Activated naive CD4-positive, alpha-beta T cell treated with anti-CD3 and anti-CD28 coated beads, Interleukin-2, amount 50 U/mL, for 72 hours (primary cell): Measurements from ENCODE around the gene KARS1. TPM values are rescaled to one million over a fixed set of nuclear protein-coding genes. Genes with fewer than 3 reads are reported as not detected.
"Not testable (repeated sequence)": the region's sequence is repeated elsewhere in the genome, so short reads cannot be mapped to it uniquely, and the experiment has no call there.

Experiments
- ATAC-seq, 2 donors: fragments of 150-1000 bp; cut with Tn5 transposase; 2 replicates each; pipeline ENCODE4 v1.10.0; 2021; ENCODE audit warnings: mild to moderate bottlenecking in 2 of 2, moderate library complexity in 2 of 2
- DNase-seq, 2 donors: peaks; one replicate each; pipeline ENCODE4 v3.0.0; 2021 to 2022; ENCODE audit warnings: low spot score in 2 of 2
- H3K27ac Mint-ChIP-seq, 2 donors: one replicate each; pipeline ENCODE4 v1.8.0; 2022; ENCODE audit warnings: mild to moderate bottlenecking in 2 of 2, mixed read lengths in 2 of 2
- H3K36me3 Mint-ChIP-seq, 2 donors: one replicate each; pipeline ENCODE4 v1.8.0; 2022; ENCODE audit warnings: mixed read lengths in 2 of 2
- H3K9me3 Mint-ChIP-seq, 2 donors: one replicate each; pipeline ENCODE4 v1.8.0; 2022; ENCODE audit warnings: mixed read lengths in 2 of 2
- total RNA-seq, 2 donors: library from RNA; stranded (reverse); gene quantifications; one replicate each; pipeline ENCODE4 v1.2.3, GENCODE V29; 2022

KARS1 gene
- total RNA-seq, 2 donors from 2014 or later, result 236 to 265 TPM

DNA sequence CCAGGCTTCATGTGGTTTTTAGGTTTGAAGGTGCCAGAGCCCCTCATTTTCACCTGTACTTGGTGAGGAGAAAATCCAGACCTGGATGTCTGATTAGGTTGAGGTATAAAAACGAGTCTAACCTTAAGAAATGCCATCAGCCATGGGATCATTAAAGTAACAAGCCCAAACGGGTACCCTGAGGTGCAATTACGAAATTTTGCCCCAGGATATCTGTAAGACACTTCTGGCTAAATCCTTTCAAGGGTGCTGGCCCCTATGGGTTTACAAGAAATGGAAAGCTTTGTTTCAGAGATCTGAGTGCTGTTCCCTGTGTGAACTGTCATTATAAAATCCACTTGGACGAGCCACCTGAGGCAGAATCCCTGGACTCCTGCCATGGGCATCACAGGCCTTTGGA, 44.2 kb downstream of the KARS1 start:
- DNase-seq (no peak), ATAC-seq (no peak)
- Mint-ChIP-seq H3K9me3 (no peaks in the 10 kb centered on the region), H3K36me3 (peaks cover 30 to 31% of the 10 kb centered on the region in 2 donors), H3K27ac (no peak overlapping the region)

DNA sequence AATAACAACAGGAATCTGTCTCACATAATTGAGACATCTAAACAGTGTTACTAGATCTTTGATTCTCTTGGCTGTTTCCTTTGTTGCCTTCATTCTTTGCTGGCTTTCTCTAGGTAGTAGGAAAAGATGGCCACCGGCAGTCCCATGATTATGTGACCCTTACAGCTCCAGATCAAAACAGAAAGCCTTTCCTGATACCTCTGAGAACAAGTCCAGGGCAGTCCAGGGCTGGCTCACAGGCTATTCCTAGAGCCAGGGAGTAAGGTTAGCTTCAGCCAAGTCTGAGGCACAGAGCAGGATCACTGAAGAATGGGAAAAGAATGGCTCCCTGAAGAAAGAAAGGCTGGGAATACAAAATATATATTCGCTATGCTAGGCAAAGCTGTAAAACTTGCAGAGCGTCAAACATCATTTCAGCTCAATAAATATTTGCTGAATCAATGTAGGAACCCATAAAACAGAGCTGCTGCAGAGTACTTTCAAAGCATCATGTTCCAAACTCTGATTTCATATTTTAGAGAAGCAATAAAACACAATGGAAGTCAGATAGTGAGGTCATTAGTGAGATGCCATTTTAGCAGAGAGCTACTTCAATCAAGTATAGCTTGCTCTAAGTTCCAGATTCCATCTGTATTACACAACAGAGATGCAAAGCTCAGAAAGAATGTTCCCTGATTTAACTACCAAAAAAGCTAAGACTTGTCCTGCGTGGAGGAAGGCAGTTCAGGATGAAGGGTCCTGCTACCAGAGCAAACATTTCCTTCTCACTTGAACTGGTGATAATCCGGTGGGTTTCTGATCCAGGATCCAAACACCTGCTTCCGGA, 47.8 kb downstream of the KARS1 start:
- ATAC-seq, result no peak
- no peak for DNase-seq
- no peaks in the 10 kb centered on the region for H3K9me3 Mint-ChIP-seq
- H3K36me3 Mint-ChIP-seq, result peaks cover 33 to 42% of the 10 kb centered on the region in 2 donors
- H3K27ac Mint-ChIP-seq, result peak overlapping the region; percentile 60 to 75

DNA sequence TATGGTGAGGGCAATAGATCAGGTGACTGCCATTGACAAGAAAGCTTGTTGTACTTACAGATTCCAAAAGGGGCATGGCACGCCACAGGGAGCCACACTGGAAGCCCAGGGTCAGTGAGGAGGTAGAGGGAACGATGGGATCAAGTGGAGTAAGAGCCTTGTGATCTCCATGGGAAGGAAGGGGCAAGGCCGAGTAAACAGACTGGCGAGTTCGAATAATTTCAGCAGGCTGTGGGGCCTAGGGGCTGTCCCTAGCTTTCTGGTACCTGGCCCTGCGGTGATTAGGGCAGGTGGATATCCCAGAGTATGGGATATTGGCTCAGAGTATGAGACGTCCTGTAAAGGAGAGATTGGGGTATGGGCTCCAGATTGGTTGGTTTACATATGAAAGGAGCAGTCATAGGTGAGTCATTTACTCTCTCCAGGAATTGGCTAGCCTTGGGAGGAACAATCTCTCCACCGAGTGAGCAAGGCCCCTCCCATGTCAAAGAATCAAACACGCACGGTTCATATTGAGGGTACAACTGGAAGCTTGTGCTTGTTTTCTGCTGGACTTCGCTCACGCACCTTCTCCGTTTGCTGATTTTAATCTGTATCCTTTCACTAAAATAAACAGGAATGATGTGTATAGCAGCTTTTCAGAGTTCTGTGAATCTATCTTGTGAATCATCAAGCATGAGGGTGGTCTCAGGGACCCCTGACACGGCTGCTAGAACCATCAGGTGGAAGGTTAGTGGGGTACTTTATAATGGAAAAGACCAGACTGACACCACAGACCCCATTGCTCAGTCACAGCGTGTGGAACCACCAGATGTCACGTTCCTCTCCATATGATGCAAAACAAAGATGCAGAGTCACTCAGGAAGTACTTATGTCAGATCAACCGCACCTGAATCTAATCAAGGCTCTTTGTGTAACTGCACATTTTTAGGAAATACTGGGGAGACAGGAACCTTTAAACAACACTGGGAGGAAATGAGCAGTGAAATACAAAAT, 53.3 kb downstream of the KARS1 start:
- Mint-ChIP-seq H3K27ac (peak overlapping the region; percentile 47 to 67), H3K9me3 (no peaks in the 10 kb centered on the region), H3K36me3 (peaks cover 6 to 16% of the 10 kb centered on the region in 2 donors)
- ATAC-seq (peak; percentile 84 to 85), DNase-seq (no peak)

DNA sequence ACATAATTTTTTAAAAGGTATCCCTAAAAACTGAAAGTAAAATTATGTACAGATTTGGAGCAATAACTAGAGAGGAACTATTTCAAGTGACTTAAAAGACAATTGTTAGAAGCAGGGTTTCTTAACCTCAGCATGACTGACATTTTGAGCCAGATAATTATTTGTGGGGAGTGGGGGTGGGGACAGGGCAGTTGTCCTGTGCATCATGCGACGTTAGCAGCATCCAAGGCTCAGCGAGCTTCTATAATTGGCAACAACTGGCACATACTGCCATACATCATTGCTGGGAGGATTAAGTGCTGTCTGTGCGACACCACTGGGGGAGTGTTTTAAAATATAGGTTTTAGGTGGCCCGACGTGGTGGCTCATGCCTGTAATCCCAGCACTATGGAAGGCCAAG, 54.2 kb downstream of the KARS1 start:
- Mint-ChIP-seq H3K9me3 (no peaks in the 10 kb centered on the region), H3K27ac (peak overlapping the region; percentile 10 to 67), H3K36me3 (peaks cover 6 to 16% of the 10 kb centered on the region in 2 donors)
- no peak for DNase-seq
- no peak for ATAC-seq

DNA sequence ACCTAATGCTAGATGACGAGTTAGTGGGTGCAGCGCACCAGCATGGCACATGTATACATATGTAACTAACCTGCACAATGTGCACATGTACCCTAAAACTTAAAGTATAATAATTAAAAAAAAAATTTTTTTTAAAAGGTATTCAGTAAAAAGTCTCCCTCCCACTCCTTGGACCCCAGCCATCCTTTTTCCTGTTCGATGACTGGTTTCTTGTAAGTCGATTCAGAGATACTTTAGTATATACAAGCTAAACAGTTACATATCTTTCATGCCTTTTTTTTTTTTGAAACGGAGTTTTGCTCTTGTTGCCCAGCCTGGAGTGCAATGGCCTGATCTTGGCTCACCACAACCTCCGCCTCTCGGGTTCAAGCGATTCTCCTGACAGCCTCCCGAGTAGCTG, 55.5 kb downstream of the KARS1 start:
- H3K27ac Mint-ChIP-seq, DNase-seq, H3K36me3 Mint-ChIP-seq, ATAC-seq, H3K9me3 Mint-ChIP-seq: not testable (repeated sequence)

DNA sequence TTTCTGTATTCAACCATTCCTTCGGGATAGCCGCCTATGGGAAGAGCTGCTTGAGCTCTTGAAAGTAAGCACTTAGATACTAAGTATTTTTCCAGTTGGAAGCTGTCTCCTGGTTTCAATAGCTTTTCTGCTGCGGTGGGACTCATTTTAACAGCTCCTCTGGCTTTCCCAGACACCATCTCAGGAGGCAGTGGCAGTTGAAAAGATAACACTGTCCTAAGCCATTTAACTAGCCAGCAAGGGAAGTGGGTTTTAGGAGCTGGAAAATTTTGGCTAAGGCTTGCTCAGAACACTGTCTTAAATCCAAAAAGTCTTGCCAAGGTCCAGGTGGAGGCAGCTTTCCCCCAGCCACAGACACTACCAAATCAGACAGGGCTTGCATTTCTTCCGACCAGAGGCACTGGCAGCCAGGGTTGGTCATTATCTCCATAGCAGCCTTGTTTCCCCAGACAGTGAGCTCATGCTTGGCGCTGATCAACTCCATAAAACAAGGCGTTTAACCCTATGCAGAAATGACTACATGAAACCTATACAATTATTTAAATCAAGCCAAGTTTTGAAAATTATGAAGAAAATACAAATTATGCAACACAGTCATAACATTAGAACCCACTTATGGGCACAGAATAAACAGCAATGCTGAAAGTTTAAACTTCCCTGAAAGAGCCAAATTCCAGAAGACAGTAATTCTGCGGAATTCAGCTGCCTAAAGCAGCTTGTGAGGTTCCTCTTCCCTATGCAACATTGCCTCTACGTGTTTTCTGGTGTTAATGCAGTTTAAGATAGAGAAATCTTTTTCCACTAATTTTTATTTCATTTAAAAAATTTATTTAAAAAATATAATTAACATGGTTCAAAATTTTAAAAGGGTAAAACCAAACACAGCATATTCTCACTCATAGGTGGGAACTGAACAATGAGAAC, 56.3 kb downstream of the KARS1 start:
- ATAC-seq (no peak), DNase-seq (no peak)
- H3K27ac Mint-ChIP-seq, result no peak overlapping the region
- no peaks in the 10 kb centered on the region for H3K9me3 Mint-ChIP-seq
- no peaks in the 10 kb centered on the region for H3K36me3 Mint-ChIP-seq

DNA sequence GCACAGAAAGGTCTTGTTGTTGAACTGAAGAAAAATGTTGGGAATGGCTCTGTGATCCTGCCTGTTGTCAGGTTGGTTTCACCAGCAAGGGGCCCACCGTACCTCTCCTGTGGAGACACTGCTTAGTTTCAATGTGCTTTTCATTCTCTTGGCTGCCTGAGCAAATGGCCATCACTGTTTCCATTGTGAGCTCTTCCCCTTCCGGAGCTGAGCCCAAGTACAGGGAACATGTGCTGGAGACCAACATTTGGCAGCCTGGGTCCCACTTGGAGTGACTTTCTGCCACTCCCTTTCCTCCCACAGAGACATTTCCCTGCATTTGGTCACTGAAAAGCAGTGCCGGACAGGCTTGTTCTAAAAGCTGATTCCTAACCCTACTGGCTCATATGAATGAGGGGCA, 58.2 kb downstream of the KARS1 start:
- H3K36me3 Mint-ChIP-seq, result no peaks in the 10 kb centered on the region

DNA sequence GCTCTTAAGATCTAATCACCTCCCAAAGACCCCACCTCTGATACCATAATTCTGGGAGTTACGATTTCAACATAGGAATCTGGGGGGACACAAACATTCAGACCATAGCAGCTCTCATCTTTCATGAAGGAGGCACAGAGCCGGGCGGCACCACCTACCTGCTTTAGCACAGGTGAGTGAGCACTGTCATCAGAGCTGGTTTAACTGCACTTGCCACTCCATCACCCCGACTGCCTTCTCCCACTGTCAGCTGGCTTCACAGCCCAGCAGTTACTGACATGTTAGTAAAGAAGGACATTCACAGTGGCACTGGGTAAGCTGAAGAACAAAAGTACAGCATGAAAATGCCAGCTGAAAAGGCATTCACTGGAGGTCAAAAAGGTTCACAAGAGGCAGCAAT, 58.7 kb downstream of the KARS1 start:
- H3K9me3 Mint-ChIP-seq, result no peaks in the 10 kb centered on the region
- H3K36me3 Mint-ChIP-seq, result no peaks in the 10 kb centered on the region
- no peak overlapping the region for H3K27ac Mint-ChIP-seq
- ATAC-seq (no peak), DNase-seq (no peak)

More for the DNA sequence above, 58.2 kb downstream of the KARS1 start:
- Mint-ChIP-seq H3K27ac (no peak overlapping the region), H3K9me3 (no peaks in the 10 kb centered on the region)
- ATAC-seq, result no peak
- DNase-seq, result no peak

DNA sequence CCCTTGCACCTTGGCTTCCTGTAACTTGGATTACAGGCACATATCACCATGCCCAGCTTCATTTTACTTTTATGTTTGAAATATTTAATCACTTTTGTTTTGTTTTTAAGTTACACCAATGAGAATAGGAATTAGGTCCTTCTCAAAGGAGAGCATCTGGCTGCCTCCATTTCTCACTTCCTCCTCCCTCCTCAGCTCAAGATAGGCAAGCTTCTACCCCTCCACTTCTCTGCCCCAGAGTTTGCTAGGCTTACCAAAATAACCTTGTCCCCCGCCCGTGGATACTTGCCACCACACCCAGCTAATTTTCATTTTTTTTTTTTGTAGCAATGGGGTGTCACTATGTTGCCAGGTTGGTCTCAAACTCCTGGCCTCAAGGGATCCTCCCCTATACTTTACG, 63.4 kb downstream of the KARS1 start:
- no peaks in the 10 kb centered on the region for H3K9me3 Mint-ChIP-seq
- no peak for DNase-seq
- H3K27ac Mint-ChIP-seq, result peak overlapping the region in 1 of 2 donors; percentile 22
- no peak for ATAC-seq
- peaks cover 1 to 4% of the 10 kb centered on the region in 2 donors for H3K36me3 Mint-ChIP-seq

DNA sequence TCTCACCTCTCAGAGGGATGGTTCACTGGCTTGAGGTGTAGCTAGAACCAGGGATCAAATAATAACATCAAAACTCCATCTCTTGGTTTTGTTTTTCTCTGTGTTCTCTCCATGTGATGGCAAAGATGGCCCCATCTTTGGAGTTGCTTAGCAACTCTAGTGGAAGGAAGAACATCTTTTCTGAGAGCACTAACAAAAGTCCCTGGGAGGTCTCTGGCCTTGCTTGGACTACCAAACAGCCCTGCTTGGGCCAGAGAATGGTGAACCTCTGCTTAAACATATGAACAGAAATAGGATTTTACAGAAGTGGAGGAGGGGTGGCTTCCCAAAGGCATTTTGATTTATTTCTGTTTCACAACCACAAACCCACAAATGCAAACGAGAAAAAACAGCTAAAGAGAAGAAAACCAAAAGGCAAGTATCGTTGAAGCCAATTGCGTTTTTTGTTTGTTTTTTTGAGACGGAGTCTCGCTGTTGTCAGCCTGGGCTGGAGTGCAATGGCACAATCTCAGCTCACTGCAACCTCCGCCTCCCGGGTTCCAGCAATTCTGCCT, 68.1 kb downstream of the KARS1 start:
- peaks cover 8 to 12% of the 10 kb centered on the region in 2 donors for H3K36me3 Mint-ChIP-seq
- ATAC-seq, result no peak
- no peak for DNase-seq
- peak overlapping the region; percentile 68 to 74 for H3K27ac Mint-ChIP-seq
- no peaks in the 10 kb centered on the region for H3K9me3 Mint-ChIP-seq

DNA sequence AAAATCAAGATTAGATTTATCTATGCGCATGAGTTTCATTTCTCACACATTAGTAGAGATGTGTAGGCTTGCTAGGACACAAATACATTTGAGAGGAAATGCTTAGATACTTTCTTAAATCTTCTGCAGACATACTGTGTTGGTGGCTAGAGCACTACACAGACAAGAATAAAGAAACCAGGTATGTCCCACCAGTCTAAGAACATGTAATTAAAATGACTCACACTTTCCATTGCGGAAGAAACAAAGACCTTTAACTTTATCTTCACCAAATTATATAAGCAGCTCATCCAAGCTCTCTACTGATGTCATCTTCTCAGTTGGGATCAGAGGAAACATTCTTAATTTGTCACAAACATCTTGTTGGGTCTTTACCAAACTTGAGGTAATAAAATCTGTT, 68.7 kb downstream of the KARS1 start:
- DNase-seq (no peak), ATAC-seq (peak in 1 of 2 donors; percentile 47)
- Mint-ChIP-seq H3K9me3 (no peaks in the 10 kb centered on the region), H3K27ac (peak overlapping the region; percentile 74 to 82), H3K36me3 (peaks cover 8 to 12% of the 10 kb centered on the region in 2 donors)

DNA sequence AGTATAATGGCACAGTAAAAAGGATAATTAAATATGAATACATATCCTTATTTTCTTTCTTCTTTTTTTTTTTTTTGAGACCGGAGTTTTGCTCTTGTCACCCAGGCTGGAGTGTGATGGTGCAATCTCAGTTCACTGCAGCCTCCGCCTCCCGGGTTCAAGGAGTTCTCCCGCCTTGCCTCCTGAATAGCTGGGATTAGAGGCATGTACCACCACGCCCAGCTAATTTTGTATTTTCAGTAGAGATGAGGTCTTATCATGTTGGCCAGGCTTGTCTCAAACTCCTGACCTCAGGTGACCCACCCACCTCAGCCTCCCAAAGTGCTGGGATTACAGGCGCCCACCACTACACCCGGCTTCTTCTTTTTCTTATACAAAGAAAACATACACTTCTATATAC, 69.3 kb downstream of the KARS1 start:
- ATAC-seq (no peak), DNase-seq (no peak)
- no peaks in the 10 kb centered on the region for H3K9me3 Mint-ChIP-seq
- peak overlapping the region; percentile 74 to 82 for H3K27ac Mint-ChIP-seq
- peaks cover 8 to 12% of the 10 kb centered on the region in 2 donors for H3K36me3 Mint-ChIP-seq

Other genes with a start within 250 kb of the KARS1 start
- gene CFDP1, start 214.2 kb downstream of the KARS1 start, total RNA-seq, result 10 to 100 TPM; 47.5 to 49.7 TPM
- gene TMEM170A, start 183.0 kb downstream of the KARS1 start, total RNA-seq, result 10 to 100 TPM; 21.8 to 33.5 TPM
- not detected for gene CHST6, start 152.2 kb downstream of the KARS1 start, total RNA-seq
- gene CHST5, start 111.6 kb downstream of the KARS1 start, total RNA-seq, result under 1 TPM; 0.10 to 0.18 TPM
- 1 to 10 TPM; 2.8 to 6.0 TPM for gene TMEM231, start 91.4 kb downstream of the KARS1 start, total RNA-seq
- 10 to 100 TPM; 56.0 to 82.3 TPM for gene GABARAPL2, start 81.3 kb downstream of the KARS1 start, total RNA-seq
- 10 to 100 TPM; 39.0 to 44.8 TPM for gene ADAT1, start 24.4 kb downstream of the KARS1 start, total RNA-seq
- 10 to 100 TPM; 54.9 to 89.9 TPM for gene TERF2IP, start 108 bp upstream of the KARS1 start, total RNA-seq
- gene CPHXL2, start 29.3 kb upstream of the KARS1 start, total RNA-seq, result not detected
- gene DUXB, start 53.8 kb upstream of the KARS1 start, total RNA-seq, result not detected
- gene CPHXL, start 78.8 kb upstream of the KARS1 start, total RNA-seq, result not detected